RWPE2 (cell line): ENCODE data around the gene FOXJ2.

Source experiments
- ATAC-seq: fragments of 200-7000 bp; cut with Tn5 transposase; 3 replicates; pipeline ENCODE4 v1.9.1; 2021; ENCODE audit warnings: low read depth
- DNase-seq: peaks from one replicate; pipeline ENCODE4 v3.0.0-alpha.2; 2020; ENCODE audit warnings: low spot score
- H3K27ac ChIP-seq: fragments of 450-650 bp; 2 replicates; pipeline ENCODE4 v1.5.1; 2017; ENCODE audit warnings: mild to moderate bottlenecking; ENCODE audit not compliant: poor library complexity, severe bottlenecking
- H3K27me3 ChIP-seq: fragments of 250-450 bp; sonication (Bioruptor Pico); 2 replicates; pipeline ENCODE4 v1.5.1; 2021; ENCODE audit warnings: mild to moderate bottlenecking, moderate library complexity; ENCODE audit not compliant: insufficient read depth, poor library complexity, severe bottlenecking
- H3K36me3 ChIP-seq: fragments of 250-450 bp; sonication (Bioruptor Pico); 2 replicates; pipeline ENCODE4 v1.5.1; 2020; ENCODE audit warnings: low read depth, mild to moderate bottlenecking, moderate library complexity
- H3K4me1 ChIP-seq: fragments of 250-450 bp; sonication (Bioruptor Pico); 2 replicates; pipeline ENCODE4 v1.5.1; 2021; ENCODE audit warnings: mild to moderate bottlenecking, moderate library complexity; ENCODE audit not compliant: insufficient read depth, poor library complexity, severe bottlenecking
- H3K4me3 ChIP-seq: fragments of 250-450 bp; sonication (Bioruptor Pico); 2 replicates; pipeline ENCODE4 v1.5.1; 2021; ENCODE audit warnings: mild to moderate bottlenecking, moderate library complexity; ENCODE audit not compliant: severe bottlenecking
- H3K9me3 ChIP-seq: fragments of 250-450 bp; sonication (Bioruptor Pico); 2 replicates; pipeline ENCODE4 v1.5.1; 2021; ENCODE audit warnings: mild to moderate bottlenecking, moderate library complexity; ENCODE audit not compliant: severe bottlenecking
- CTCF ChIP-seq: fragments of 450-650 bp; IDR thresholded peaks from one replicate; pipeline ENCODE4 v1.5.1; 2017; ENCODE audit warnings: mild to moderate bottlenecking, moderate library complexity; ENCODE audit not compliant: poor library complexity, severe bottlenecking

The FOXJ2 gene

GRCh38 chr12:8089716-8090115 lies 57.2 kb downstream of the FOXJ2 start:
- no peaks in the 10 kb centered on the region for H3K4me1 ChIP-seq
- TF ChIP-seq CTCF, result no peak
- peaks cover 21% of the 10 kb centered on the region; the same call in 1 of the 2 replicates for H3K36me3 ChIP-seq
- DNase-seq (no peak), ATAC-seq (no peak)
- no peak overlapping the region for H3K27ac ChIP-seq
- H3K27me3 ChIP-seq, result no peaks in the 10 kb centered on the region
- no peaks in the 10 kb centered on the region for H3K9me3 ChIP-seq
- H3K4me3 ChIP-seq, result no peak overlapping the region

GRCh38 chr12:8093291-8093690 lies 60.8 kb downstream of the FOXJ2 start:
- Histone ChIP-seq H3K4me3 (no peak overlapping the region), H3K36me3 (peaks cover 21% of the 10 kb centered on the region; the same call in 1 of the 2 replicates), H3K27ac (no peak overlapping the region), H3K9me3 (no peaks in the 10 kb centered on the region), H3K27me3 (no peaks in the 10 kb centered on the region), H3K4me1 (no peaks in the 10 kb centered on the region)
- DNase-seq, result no peak
- TF ChIP-seq CTCF, result no peak
- ATAC-seq, result no peak

- Histone ChIP-seq H3K36me3 (peaks cover 18% of the 10 kb centered on the region; the same call in 1 of the 2 replicates), H3K27ac (no peak overlapping the region), H3K9me3 (no peaks in the 10 kb centered on the region), H3K4me1 (no peaks in the 10 kb centered on the region), H3K27me3 (no peaks in the 10 kb centered on the region), H3K4me3 (no peak overlapping the region)
- no peak for TF ChIP-seq CTCF
- DNase-seq, result no peak
- no peak for ATAC-seq
Observed at GRCh38 chr12:8096281-8096915, 63.9 kb downstream of the FOXJ2 start.

GRCh38 chr12:8099235-8099634 lies 66.7 kb downstream of the FOXJ2 start:
- Histone ChIP-seq H3K9me3 (no peaks in the 10 kb centered on the region), H3K4me1 (no peaks in the 10 kb centered on the region), H3K36me3 (0 out of 2 replicates have a peak, but pooled peaks cover 2% of the 10 kb centered on the region), H3K27ac (no peak overlapping the region), H3K4me3 (no peak overlapping the region), H3K27me3 (no peaks in the 10 kb centered on the region)
- no peak for TF ChIP-seq CTCF
- ATAC-seq (no peak), DNase-seq (no peak)
